Smooth muscle cell (in vitro differentiated cells): ENCODE measurements around the gene B4GALT3. TPM values are rescaled to one million over a fixed set of nuclear protein-coding genes. Genes with fewer than 3 reads are reported as not detected.
A peak's percentile ranks its signal among the peaks of the same experiment; 100 is the strongest.

Source experiments
- DNase-seq: peaks from one replicate; lab custom pipeline; 2025; ENCODE audit not compliant: unreplicated experiment; lab: John Stamatoyannopoulos, UW
- H2AFZ ChIP-seq: fragments of 200-600 bp; sonication (generic); 2 replicates; pipeline ENCODE4 v1.6.0; 2016; ENCODE audit warnings: antibody characterized with exemption, low read depth, mild to moderate bottlenecking
- H3F3A ChIP-seq: fragments of 200-600 bp; sonication (generic); 2 replicates; pipeline ENCODE4 v1.6.0; 2017; ENCODE audit warnings: antibody characterized with exemption, low read depth
- H3K27ac ChIP-seq: fragments of 200-600 bp; sonication (generic); 2 replicates; pipeline ENCODE4 v1.5.1; 2016; ENCODE audit warnings: low read depth, mild to moderate bottlenecking
- H3K27me3 ChIP-seq: fragments of 200-600 bp; sonication (generic); 2 replicates; pipeline ENCODE4 v1.6.1; 2016; ENCODE audit warnings: low read depth, mild to moderate bottlenecking
- H3K36me3 ChIP-seq: fragments of 200-600 bp; sonication (generic); 2 replicates; pipeline ENCODE4 v1.5.1; 2016; ENCODE audit warnings: low read depth
- H3K4me1 ChIP-seq: fragments of 200-600 bp; sonication (generic); 2 replicates; pipeline ENCODE4 v1.5.1; 2016; ENCODE audit warnings: low read depth
- H3K4me2 ChIP-seq: fragments of 200-600 bp; sonication (generic); 2 replicates; pipeline ENCODE4 v1.6.0; 2016; ENCODE audit warnings: mild to moderate bottlenecking
- H3K4me3 ChIP-seq: fragments of 200-600 bp; sonication (generic); 2 replicates; pipeline ENCODE4 v1.5.1; 2016; ENCODE audit warnings: mild to moderate bottlenecking
- H3K79me2 ChIP-seq: fragments of 200-600 bp; sonication (generic); 2 replicates; pipeline ENCODE4 v1.6.0; 2016; ENCODE audit warnings: low read depth, mild to moderate bottlenecking
- H3K9ac ChIP-seq: fragments of 200-600 bp; sonication (generic); 2 replicates; pipeline ENCODE4 v1.6.0; 2016; ENCODE audit warnings: low read depth
- H3K9me3 ChIP-seq: fragments of 200-600 bp; sonication (generic); replicated peaks from 2 replicates; pipeline ENCODE4 v1.5.1; 2016; ENCODE audit warnings: low read depth
- H4K20me1 ChIP-seq: fragments of 200-600 bp; sonication (generic); 2 replicates; pipeline ENCODE4 v1.6.0; 2016; ENCODE audit warnings: low read depth
- WGBS: methylation state at CpG from one replicate; pipeline ENCODE4 v1.1.7; 2016; ENCODE audit warnings: low lambda C conversion rate; 5-methylcytosine and 5-hydroxymethylcytosine counted together
- polyA plus RNA-seq: library from polyadenylated mRNA; unstranded; fragments of >200 nt; fragmentation: Nextera tagmentation; extraction: Ambion mirVana; gene quantifications from 2 replicates; pipeline ENCODE4 v1.2.1, GENCODE V29; 2016
- total RNA-seq: library from RNA; depleted of rRNA; stranded (reverse); fragments of >200 nt; gene quantifications from 2 replicates; pipeline ENCODE4 v1.2.3, GENCODE V29; 2014
- TF ChIP-seq, protein P1 (sequence below): fragments of 200-600 bp; sonication (generic); IDR thresholded peaks from 2 replicates; pipeline ENCODE4 v1.5.1; 2017; ENCODE audit warnings: borderline replicate concordance, mild to moderate bottlenecking, antibody characterized with exemption; ENCODE audit not compliant: insufficient read depth, poor library complexity, severe bottlenecking

B4GALT3 gene
- total and polyA plus RNA-seq, 2 experiments from 2014 or later: 21.4 to 44.9 TPM

DNA sequence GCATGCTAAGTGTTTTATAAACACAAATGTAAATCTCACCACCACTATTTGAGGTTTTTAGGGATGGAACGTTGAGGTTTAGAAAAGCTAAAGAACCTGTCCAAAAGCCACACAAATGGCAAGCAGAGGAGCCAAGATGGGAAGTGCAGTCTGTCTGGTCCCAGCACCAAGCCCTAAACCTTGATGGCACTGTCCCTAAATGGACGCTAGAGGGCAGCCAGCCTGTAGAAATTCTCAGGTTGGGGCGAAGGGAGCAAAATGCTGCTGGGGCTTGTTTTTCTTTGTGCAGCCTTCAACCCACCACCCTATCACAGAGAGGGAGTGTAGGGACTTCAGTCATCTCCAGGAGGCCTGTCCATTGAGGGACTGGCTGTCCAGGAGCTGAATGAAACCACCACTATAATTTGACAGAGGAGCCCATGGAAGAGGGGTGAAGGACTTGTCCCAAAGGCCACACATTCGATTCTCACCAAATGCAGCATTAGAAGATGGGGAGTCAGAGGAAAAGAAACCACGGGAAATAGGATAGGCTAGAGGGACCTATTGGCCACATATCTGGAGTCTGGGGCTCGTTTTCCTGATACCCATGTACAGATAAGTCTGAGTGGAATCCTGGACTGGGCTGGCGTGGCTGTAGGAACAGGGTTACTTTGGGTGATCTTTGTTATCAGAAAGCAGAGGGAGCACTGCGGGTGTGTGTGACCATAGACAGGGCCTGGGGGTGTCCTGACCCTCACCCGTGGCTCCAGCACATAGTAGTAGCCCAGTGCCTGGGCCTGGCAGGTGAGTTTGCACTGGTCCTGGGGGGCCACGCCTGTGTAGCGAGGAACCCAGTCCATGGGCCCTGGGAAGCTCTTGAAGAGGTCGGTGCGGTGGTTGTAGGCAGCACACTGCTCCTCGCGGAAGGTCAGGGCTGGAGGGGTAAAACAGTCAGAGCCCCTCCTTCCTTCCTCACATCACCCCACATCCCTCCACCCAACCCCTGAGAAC, 15.5 kb upstream of the B4GALT3 start:
- no peak overlapping the region for H3K27ac ChIP-seq
- H3F3A ChIP-seq: peaks cover 7% of the 10 kb centered on the region
- no peaks in the 10 kb centered on the region for H3K27me3 ChIP-seq

DNA sequence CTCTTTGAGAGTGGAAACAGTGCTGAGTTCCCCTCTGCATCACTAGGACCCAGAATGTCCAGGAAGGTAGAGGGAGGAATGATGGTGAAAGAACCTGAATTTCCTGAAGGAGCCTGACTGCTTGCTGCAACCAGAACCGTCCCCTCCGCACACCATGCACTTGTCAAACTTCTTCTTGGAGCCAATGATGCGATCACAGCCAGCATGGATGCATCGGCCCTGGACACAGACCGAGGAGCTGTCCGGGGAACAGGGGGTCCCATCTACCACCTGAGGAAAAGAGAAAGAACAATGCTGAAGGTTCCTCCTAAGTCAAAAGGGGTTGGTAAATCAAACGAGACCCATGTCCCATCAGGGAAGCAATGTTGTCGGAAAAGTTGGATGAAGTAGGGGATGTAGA, 14.7 kb upstream of the B4GALT3 start:
- no peaks in the 10 kb centered on the region for H3K36me3 ChIP-seq
- no peak overlapping the region for H2AFZ ChIP-seq
- no peak overlapping the region for H3K4me2 ChIP-seq
- no peaks in the 10 kb centered on the region for H3K27me3 ChIP-seq
- no peaks in the 10 kb centered on the region for H3F3A ChIP-seq
- no peak for DNase-seq
- TF ChIP-seq, protein P1, sequence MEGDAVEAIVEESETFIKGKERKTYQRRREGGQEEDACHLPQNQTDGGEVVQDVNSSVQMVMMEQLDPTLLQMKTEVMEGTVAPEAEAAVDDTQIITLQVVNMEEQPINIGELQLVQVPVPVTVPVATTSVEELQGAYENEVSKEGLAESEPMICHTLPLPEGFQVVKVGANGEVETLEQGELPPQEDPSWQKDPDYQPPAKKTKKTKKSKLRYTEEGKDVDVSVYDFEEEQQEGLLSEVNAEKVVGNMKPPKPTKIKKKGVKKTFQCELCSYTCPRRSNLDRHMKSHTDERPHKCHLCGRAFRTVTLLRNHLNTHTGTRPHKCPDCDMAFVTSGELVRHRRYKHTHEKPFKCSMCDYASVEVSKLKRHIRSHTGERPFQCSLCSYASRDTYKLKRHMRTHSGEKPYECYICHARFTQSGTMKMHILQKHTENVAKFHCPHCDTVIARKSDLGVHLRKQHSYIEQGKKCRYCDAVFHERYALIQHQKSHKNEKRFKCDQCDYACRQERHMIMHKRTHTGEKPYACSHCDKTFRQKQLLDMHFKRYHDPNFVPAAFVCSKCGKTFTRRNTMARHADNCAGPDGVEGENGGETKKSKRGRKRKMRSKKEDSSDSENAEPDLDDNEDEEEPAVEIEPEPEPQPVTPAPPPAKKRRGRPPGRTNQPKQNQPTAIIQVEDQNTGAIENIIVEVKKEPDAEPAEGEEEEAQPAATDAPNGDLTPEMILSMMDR: no peak
- H3K9ac ChIP-seq: no peak overlapping the region
- H3K79me2 ChIP-seq: peaks cover 6% of the 10 kb centered on the region
- no peaks in the 10 kb centered on the region for H4K20me1 ChIP-seq
- 91% methylated on average over 8 of the region's 8 CpGs for WGBS
- no peak overlapping the region for H3K4me3 ChIP-seq
- H3K27ac ChIP-seq: no peak overlapping the region
- peaks cover 10% of the 10 kb centered on the region for H3K4me1 ChIP-seq
- H3K9me3 ChIP-seq: no peaks in the 10 kb centered on the region

More for the DNA sequence above, 15.5 kb upstream of the B4GALT3 start:
- DNase-seq: no peak
- Histone ChIP-seq H3K9ac (no peak overlapping the region), H3K4me1 (peaks cover 18% of the 10 kb centered on the region), H3K79me2 (peaks cover 6% of the 10 kb centered on the region), H4K20me1 (no peaks in the 10 kb centered on the region), H3K4me2 (no peak overlapping the region), H3K9me3 (no peaks in the 10 kb centered on the region), H3K4me3 (no peak overlapping the region), H2AFZ (no peak overlapping the region), H3K36me3 (no peaks in the 10 kb centered on the region)
- TF ChIP-seq, protein P1: peak; percentile 78
- WGBS: 63% methylated on average over 13 of the region's 15 CpGs

DNA sequence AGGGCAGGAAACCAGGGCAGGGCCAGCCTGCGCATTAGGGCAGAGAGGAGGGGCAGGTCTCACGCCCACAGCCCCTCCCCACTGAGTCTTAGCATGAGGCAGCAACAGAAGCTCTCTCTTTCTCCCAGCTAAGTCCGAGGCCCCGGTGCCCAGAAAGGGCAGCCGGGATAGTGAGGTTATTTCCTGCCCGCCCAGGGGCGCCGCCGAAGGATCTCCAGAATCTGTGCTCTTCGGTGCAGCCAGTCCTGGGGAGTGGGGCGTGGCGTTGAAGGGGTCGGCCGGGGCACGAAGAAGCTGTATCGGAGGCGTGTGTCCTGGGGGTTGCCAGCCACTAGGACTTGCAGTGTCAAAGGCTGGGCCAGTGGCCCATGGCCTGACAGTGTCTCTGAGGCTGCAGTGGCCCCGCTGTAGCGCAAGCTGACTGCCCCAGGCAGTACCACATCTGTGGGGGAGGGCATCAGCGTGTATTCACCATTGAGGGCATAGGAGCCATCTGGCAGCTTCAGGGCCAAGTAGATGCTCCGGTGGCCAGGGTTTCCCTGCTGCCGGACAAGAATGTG, 13.7 kb upstream of the B4GALT3 start:
- no peak overlapping the region for H3K9ac ChIP-seq
- no peaks in the 10 kb centered on the region for H3K27me3 ChIP-seq
- no peaks in the 10 kb centered on the region for H3K36me3 ChIP-seq
- H2AFZ ChIP-seq: no peak overlapping the region
- peaks cover under 1% of the 10 kb centered on the region for H3K4me1 ChIP-seq
- WGBS: 87% methylated on average over 22 of the region's 22 CpGs
- no peaks in the 10 kb centered on the region for H3K9me3 ChIP-seq
- no peak overlapping the region for H3K4me3 ChIP-seq
- no peaks in the 10 kb centered on the region for H4K20me1 ChIP-seq
- no peak overlapping the region for H3K4me2 ChIP-seq
- no peak overlapping the region for H3K27ac ChIP-seq
- no peaks in the 10 kb centered on the region for H3F3A ChIP-seq
- DNase-seq: no peak
- TF ChIP-seq, protein P1: no peak
- peaks cover 1% of the 10 kb centered on the region for H3K79me2 ChIP-seq
